Glomerular visceral epithelial cell (primary cell): Measurements from ENCODE around the gene NUP62.
"Not testable (repeated sequence)": the region's sequence is repeated elsewhere in the genome, so short reads cannot be mapped to it uniquely, and the experiment has no call there.

Source experiments
- DNase-seq: peaks from one replicate; pipeline ENCODE4 v3.0.0-alpha.2; 2016; ENCODE audit errors: extremely low spot score

NUP62 gene

GRCh38 chr19:49951806-49952478 lies 22.6 kb upstream of the NUP62 start:
- no peak for DNase-seq

GRCh38 chr19:49950956-49951526 lies 21.7 kb upstream of the NUP62 start:
- no peak for DNase-seq

GRCh38 chr19:49950590-49950948 lies 21.3 kb upstream of the NUP62 start:
- no peak for DNase-seq

- DNase-seq = no peak
Measured at GRCh38 chr19:49949742-49950589, 20.7 kb upstream of the NUP62 start.

- no peak for DNase-seq
Measured at GRCh38 chr19:49946415-49946814, 17.1 kb upstream of the NUP62 start.

- not testable (repeated sequence) for DNase-seq
Measured at GRCh38 chr19:49944567-49944966, 15.3 kb upstream of the NUP62 start.

GRCh38 chr19:49940482-49940791 lies 11.1 kb upstream of the NUP62 start:
- no peak for DNase-seq

GRCh38 chr19:49939721-49940481 lies 10.6 kb upstream of the NUP62 start:
- DNase-seq = no peak

- DNase-seq = no peak
Measured at GRCh38 chr19:49938662-49939061, 9.4 kb upstream of the NUP62 start.

- DNase-seq = peak; percentile 77
Measured at GRCh38 chr19:49937750-49938381, 8.6 kb upstream of the NUP62 start.

- DNase-seq = no peak
Measured at GRCh38 chr19:49936549-49936948, 7.2 kb upstream of the NUP62 start.

- no peak for DNase-seq
Measured at GRCh38 chr19:49933643-49934042, 4.3 kb upstream of the NUP62 start.

- DNase-seq = no peak
Measured at GRCh38 chr19:49932731-49933131, 3.4 kb upstream of the NUP62 start.

- DNase-seq = peak; percentile 40
Measured at GRCh38 chr19:49932041-49932451, 2.7 kb upstream of the NUP62 start.

- no peak for DNase-seq
Measured at GRCh38 chr19:49931293-49932040, 2.2 kb upstream of the NUP62 start.

GRCh38 chr19:49930483-49931011 lies 1.2 kb upstream of the NUP62 start:
- no peak for DNase-seq

- DNase-seq = peak; percentile 96
Measured at GRCh38 chr19:49929611-49930482, 543 bp upstream of the NUP62 start.

GRCh38 chr19:49927526-49928264 lies 1.6 kb downstream of the NUP62 start:
- no peak for DNase-seq

GRCh38 chr19:49926515-49926914 lies 2.8 kb downstream of the NUP62 start:
- DNase-seq = no peak
